ENCODE results near the gene TMEM63B.
A peak's percentile ranks its signal among the peaks of the same experiment; 100 is the strongest.
"Not testable (repeated sequence)": the region's sequence is repeated elsewhere in the genome, so short reads cannot be mapped to it uniquely, and the experiment has no call there.

TMEM63B gene

GRCh38 chr6:44172731-44173500 lies 45.6 kb downstream of the TMEM63B start:
- peak; percentile 41 to 82 for DNase-seq

GRCh38 chr6:44176130-44176761 lies 48.9 kb downstream of the TMEM63B start:
- no peak for DNase-seq

GRCh38 chr6:44176762-44177509 lies 49.6 kb downstream of the TMEM63B start:
- no peak for DNase-seq

GRCh38 chr6:44177691-44178423 lies 50.5 kb downstream of the TMEM63B start:
- DNase-seq, result no peak

GRCh38 chr6:44178424-44179071 lies 51.2 kb downstream of the TMEM63B start:
- no peak for DNase-seq

GRCh38 chr6:44179072-44179536 lies 51.8 kb downstream of the TMEM63B start:
- no peak for DNase-seq

GRCh38 chr6:44179648-44180047 lies 52.3 kb downstream of the TMEM63B start:
- DNase-seq, result no peak

GRCh38 chr6:44180406-44180805 lies 53.1 kb downstream of the TMEM63B start:
- no peak for DNase-seq

GRCh38 chr6:44180886-44181285 lies 53.5 kb downstream of the TMEM63B start:
- no peak for DNase-seq

- DNase-seq, result not testable (repeated sequence)
Observed at GRCh38 chr6:44181784-44182183, 54.4 kb downstream of the TMEM63B start.

GRCh38 chr6:44182911-44183390 lies 55.6 kb downstream of the TMEM63B start:
- DNase-seq, result no peak

GRCh38 chr6:44183783-44184182 lies 56.4 kb downstream of the TMEM63B start:
- no peak for DNase-seq

GRCh38 chr6:44185356-44185755 lies 58.0 kb downstream of the TMEM63B start:
- DNase-seq, result not testable (repeated sequence)

- DNase-seq, result no peak
Observed at GRCh38 chr6:44185953-44186634, 58.7 kb downstream of the TMEM63B start.

GRCh38 chr6:44186635-44187025 lies 59.3 kb downstream of the TMEM63B start:
- DNase-seq, result no peak

GRCh38 chr6:44188819-44189218 lies 61.5 kb downstream of the TMEM63B start:
- DNase-seq, result no peak

- DNase-seq, result no peak
Observed at GRCh38 chr6:44189257-44189656, 61.9 kb downstream of the TMEM63B start.

GRCh38 chr6:44190715-44191114 lies 63.4 kb downstream of the TMEM63B start:
- no peak for DNase-seq

- DNase-seq, result no peak
Observed at GRCh38 chr6:44192428-44193041, 65.2 kb downstream of the TMEM63B start.

- no peak for DNase-seq
Observed at GRCh38 chr6:44193307-44193910, 66.1 kb downstream of the TMEM63B start.

GRCh38 chr6:44194326-44194725 lies 67.0 kb downstream of the TMEM63B start:
- no peak for DNase-seq
